ENCODE measurements around the gene SCAPER.

The SCAPER gene

GRCh38 chr15:76386926-76387325 is 518.2 kb downstream of the SCAPER start:
- no peak for DNase-seq

GRCh38 chr15:76386178-76386577 is 519.0 kb downstream of the SCAPER start:
- no peak for DNase-seq

- DNase-seq: no peak
Measured at GRCh38 chr15:76384409-76384808, 520.7 kb downstream of the SCAPER start.

- no peak for DNase-seq
Measured at GRCh38 chr15:76382987-76383728, 522.0 kb downstream of the SCAPER start.

GRCh38 chr15:76381366-76381765 is 523.8 kb downstream of the SCAPER start:
- no peak for DNase-seq

GRCh38 chr15:76380249-76380648 is 524.9 kb downstream of the SCAPER start:
- DNase-seq: no peak

GRCh38 chr15:76378691-76379090 is 526.4 kb downstream of the SCAPER start:
- no peak for DNase-seq

- no peak for DNase-seq
Measured at GRCh38 chr15:76377751-76378150, 527.4 kb downstream of the SCAPER start.

- DNase-seq: no peak
Measured at GRCh38 chr15:76377217-76377616, 527.9 kb downstream of the SCAPER start.

- DNase-seq: no peak
Measured at GRCh38 chr15:76376816-76377215, 528.3 kb downstream of the SCAPER start.

- no peak for DNase-seq
Measured at GRCh38 chr15:76376029-76376428, 529.1 kb downstream of the SCAPER start.

- DNase-seq: no peak
Measured at GRCh38 chr15:76368122-76368621, 537.0 kb downstream of the SCAPER start.

GRCh38 chr15:76366714-76367113 is 538.4 kb downstream of the SCAPER start:
- DNase-seq: no peak

GRCh38 chr15:76363251-76363650 is 541.9 kb downstream of the SCAPER start:
- no peak for DNase-seq

GRCh38 chr15:76360416-76360815 is 544.7 kb downstream of the SCAPER start:
- DNase-seq: no peak

GRCh38 chr15:76359152-76359551 is 546.0 kb downstream of the SCAPER start:
- no peak for DNase-seq

- DNase-seq: no peak
Measured at GRCh38 chr15:76358453-76358852, 546.7 kb downstream of the SCAPER start.

GRCh38 chr15:76354823-76355440 is 550.2 kb downstream of the SCAPER start:
- no peak for DNase-seq

GRCh38 chr15:76353903-76354302 is 551.2 kb downstream of the SCAPER start:
- no peak for DNase-seq

GRCh38 chr15:76353023-76353577 is 552.0 kb downstream of the SCAPER start:
- DNase-seq: no peak

- DNase-seq: no peak
Measured at GRCh38 chr15:76349301-76350070, 555.7 kb downstream of the SCAPER start.

- DNase-seq: no peak
Measured at GRCh38 chr15:76347482-76348055, 557.6 kb downstream of the SCAPER start.
